Keratinocyte (primary cell): ENCODE data around the gene SLC22A14. TPM values are rescaled to one million over a fixed set of nuclear protein-coding genes. Genes with fewer than 3 reads are reported as not detected.

Source experiments
- DNase-seq: peaks from one replicate; pipeline ENCODE4 v3.0.0-alpha.2; 2011; ENCODE audit warnings: low read depth, missing footprints, low spot score
- FAIRE-seq: peaks from 2 replicates; lab custom pipeline; 2011; peaks lifted over from hg19 to GRCh38; lab: Jason Lieb, UNC
- H2AFZ ChIP-seq: 2 replicates; pipeline ENCODE4 v1.6.0; 2012; ENCODE audit warnings: low read length, control low read depth, inconsistent platforms; ENCODE audit not compliant: control insufficient read depth
- H3K27ac ChIP-seq: 2 replicates; pipeline ENCODE4 v1.5.1; 2011; ENCODE audit warnings: low read length; ENCODE audit not compliant: control insufficient read depth, insufficient read depth
- H3K27me3 ChIP-seq: 3 replicates; pipeline ENCODE4 v1.6.0; 2011; ENCODE audit warnings: low read length; ENCODE audit not compliant: control insufficient read depth, insufficient read depth; ENCODE audit errors: extremely low read depth
- H3K36me3 ChIP-seq, 2 experiments: 2 replicates in 1 of 2; 3 replicates in 1 of 2; pipeline ENCODE4 v1.5.1; 2011; ENCODE audit warnings: low read length in 2 of 2, mild to moderate bottlenecking in 1 of 2; ENCODE audit not compliant: control insufficient read depth in 2 of 2, insufficient read depth in 2 of 2; ENCODE audit errors: extremely low read depth in 1 of 2
- H3K4me1 ChIP-seq: 3 replicates; pipeline ENCODE4 v1.5.1; 2011; ENCODE audit warnings: low read length; ENCODE audit not compliant: control insufficient read depth, insufficient read depth; ENCODE audit errors: extremely low read depth
- H3K4me2 ChIP-seq: 3 replicates; pipeline ENCODE4 v1.6.0; 2011; ENCODE audit warnings: low read depth, low read length; ENCODE audit not compliant: control insufficient read depth, insufficient read depth; ENCODE audit errors: extremely low read depth
- H3K4me3 ChIP-seq, 3 experiments: fragments of 200-600 bp in 1 of 3; sonication (generic) in 1 of 3; 2 replicates in 2 of 3; 3 replicates in 1 of 3; pipeline ENCODE4 v1.5.1; 2011 to 2016; ENCODE audit warnings: low read length in 3 of 3, mild to moderate bottlenecking in 3 of 3, control low read depth in 2 of 3, inconsistent platforms in 1 of 3, low read depth in 1 of 3, mixed read lengths in 1 of 3, mixed run types in 1 of 3, moderate library complexity in 1 of 3; ENCODE audit not compliant: control insufficient read depth in 2 of 3, insufficient read depth in 2 of 3; ENCODE audit errors: extremely low read depth in 1 of 3
- H3K79me2 ChIP-seq: 2 replicates; pipeline ENCODE4 v1.6.0; 2012; ENCODE audit warnings: low read length; ENCODE audit not compliant: control insufficient read depth, insufficient read depth
- H3K9ac ChIP-seq: 3 replicates; pipeline ENCODE4 v1.6.0; 2011; ENCODE audit warnings: low read length; ENCODE audit not compliant: control insufficient read depth, insufficient read depth; ENCODE audit errors: extremely low read depth
- H3K9me1 ChIP-seq: 3 replicates; pipeline ENCODE4 v1.6.0; 2011; ENCODE audit warnings: low read length; ENCODE audit not compliant: control insufficient read depth, insufficient read depth; ENCODE audit errors: extremely low read depth
- H3K9me3 ChIP-seq: 2 replicates; pipeline ENCODE4 v1.5.1; 2012; ENCODE audit warnings: low read depth, low read length; ENCODE audit not compliant: control insufficient read depth
- H4K20me1 ChIP-seq: 3 replicates; pipeline ENCODE4 v1.6.0; 2011; ENCODE audit warnings: low read length; ENCODE audit not compliant: control insufficient read depth, insufficient read depth; ENCODE audit errors: extremely low read depth
- CTCF ChIP-seq, 3 experiments: IDR thresholded peaks in 1 of 3; conservative IDR thresholded peaks in 1 of 3; optimal IDR thresholded peaks in 1 of 3; 2 replicates in 2 of 3; 3 replicates in 1 of 3; pipeline versions ENCODE3 to v1.5.1; 2011; ENCODE audit warnings: low read length in 3 of 3, mild to moderate bottlenecking in 3 of 3, moderate library complexity in 2 of 3, control low read depth in 1 of 3, inconsistent platforms in 1 of 3; ENCODE audit not compliant: insufficient read depth in 2 of 3; ENCODE audit errors: extremely low read depth in 1 of 3
- EZH2 ChIP-seq: IDR thresholded peaks from one replicate; pipeline ENCODE4 v1.6.1; 2012; ENCODE audit warnings: inconsistent platforms, mild to moderate bottlenecking, low read length, moderate library complexity
- dilution Hi-C: fragments of 300-500 bp; cut with MboI; formaldehyde crosslinking; loops from one replicate; pipeline ENCODE4 v1.7.0; 2020; ENCODE audit warnings: low sequenced_read_pairs; ENCODE audit not compliant: extremely low pct_ligation_motif_present
- polyA plus RNA-seq, 5 experiments: library from polyadenylated mRNA; depleted of rRNA in 3 of 5; stranded (reverse) in 3 of 5; stranded (forward) in 1 of 5; unstranded in 1 of 5; fragments of >200 nt; gene quantifications; 1 replicate in 1 of 5; 2 replicates in 3 of 5; 3 replicates in 1 of 5; pipeline versions ENCODE4 v1.2.1 to v1.2.3, GENCODE V29; 2011 to 2012; ENCODE audit warnings: missing spikeins in 2 of 5, low read depth in 1 of 5, low replicate concordance in 1 of 5

Gene SLC22A14
- polyA plus RNA-seq, 1 donor (not counting 4 experiments of a cell fraction or from before 2014, with no cell fraction given) = 0.20 TPM

GRCh38 chr3:38353151-38353550 lies 71.1 kb downstream of the SLC22A14 start:
- Histone ChIP-seq H3K4me3 (no peak overlapping the region), H3K9me3 (no peaks in the 10 kb centered on the region), H3K9ac (no peak overlapping the region), H3K27me3 (no peaks in the 10 kb centered on the region), H3K27ac (no peak overlapping the region), H3K4me1 (no peaks in the 10 kb centered on the region), H3K9me1 (no peaks in the 10 kb centered on the region), H3K36me3 (peaks cover 0 to 2% of the 10 kb centered on the region in 2 experiments), H4K20me1 (no peaks in the 10 kb centered on the region), H3K4me2 (no peak overlapping the region), H2AFZ (no peak overlapping the region), H3K79me2 (no peaks in the 10 kb centered on the region)
- dilution Hi-C loops = no loop called here
- FAIRE-seq (no peak), DNase-seq (no peak)
- TF ChIP-seq EZH2 = no peak
- no peak for TF ChIP-seq CTCF (optimal IDR thresholded peaks at IDR 0.05 in 1 of 3, IDR thresholded peaks at IDR 0.05 in 1 of 3, conservative IDR thresholded peaks at IDR 0.05 in 1 of 3; ENCODE audit: extremely low read depth in 1 of 3, insufficient read depth in 2 of 3, low read length in 3 of 3)

GRCh38 chr3:38354588-38355330 lies 72.7 kb downstream of the SLC22A14 start:
- DNase-seq = peak; percentile 21
- Histone ChIP-seq H3K9ac (no peak overlapping the region), H2AFZ (no peak overlapping the region), H3K9me3 (no peaks in the 10 kb centered on the region), H3K36me3 (peaks cover 0 to 2% of the 10 kb centered on the region in 2 experiments), H3K79me2 (no peaks in the 10 kb centered on the region), H3K9me1 (no peaks in the 10 kb centered on the region), H3K4me1 (no peaks in the 10 kb centered on the region), H3K27ac (no peak overlapping the region), H3K27me3 (no peaks in the 10 kb centered on the region), H3K4me3 (no peak overlapping the region), H4K20me1 (no peaks in the 10 kb centered on the region), H3K4me2 (no peak overlapping the region)
- dilution Hi-C loops = no loop called here
- no peak for TF ChIP-seq CTCF (optimal IDR thresholded peaks at IDR 0.05 in 1 of 3, IDR thresholded peaks at IDR 0.05 in 1 of 3, conservative IDR thresholded peaks at IDR 0.05 in 1 of 3; ENCODE audit: extremely low read depth in 1 of 3, insufficient read depth in 2 of 3, low read length in 3 of 3)
- TF ChIP-seq EZH2 = no peak
- FAIRE-seq = peak; percentile 74
